Stimulated activated CD8-positive, alpha-beta memory T cell treated with anti-CD3 and anti-CD28 coated beads, Interleukin-15, amount 100 ng/mL, for 48 hours (primary cell): ENCODE data around the gene ATP5MC2.
"Not testable (repeated sequence)": the region's sequence is repeated elsewhere in the genome, so short reads cannot be mapped to it uniquely, and the experiment has no call there.

Source experiments
- DNase-seq, 2 donors: peaks; one replicate each; pipeline ENCODE4 v3.0.0-alpha.2; 2020; ENCODE audit warnings: low read depth in 2 of 2

The ATP5MC2 gene

GRCh38 chr12:53646300-53646699 lies 29.6 kb downstream of the ATP5MC2 start:
- not testable (repeated sequence) for DNase-seq

GRCh38 chr12:53645165-53645564 lies 30.7 kb downstream of the ATP5MC2 start:
- DNase-seq = no peak

- no peak for DNase-seq
Measured at GRCh38 chr12:53644133-53644532, 31.8 kb downstream of the ATP5MC2 start.

GRCh38 chr12:53643232-53643979 lies 32.5 kb downstream of the ATP5MC2 start:
- DNase-seq = no peak

- DNase-seq = no peak
Measured at GRCh38 chr12:53638057-53638456, 37.8 kb downstream of the ATP5MC2 start.

- DNase-seq = no peak
Measured at GRCh38 chr12:53636641-53637040, 39.2 kb downstream of the ATP5MC2 start.

- not testable (repeated sequence) for DNase-seq
Measured at GRCh38 chr12:53635708-53636107, 40.2 kb downstream of the ATP5MC2 start.

- DNase-seq = no peak
Measured at GRCh38 chr12:53631721-53632120, 44.2 kb downstream of the ATP5MC2 start.

GRCh38 chr12:53627919-53628318 lies 48.0 kb downstream of the ATP5MC2 start:
- no peak for DNase-seq

GRCh38 chr12:53626702-53627169 lies 49.1 kb downstream of the ATP5MC2 start:
- DNase-seq = no peak

GRCh38 chr12:53625946-53626701 lies 49.8 kb downstream of the ATP5MC2 start, which contains the start of gene ATF7:
TSS of gene ATF7 (minus strand) at chr12:53626382. CDS start at chr12:53601000, 25,382 bp downstream.
- DNase-seq = peak; percentile 93 to 95

- DNase-seq = no peak
Measured at GRCh38 chr12:53625373-53625945, 50.4 kb downstream of the ATP5MC2 start.

- no peak for DNase-seq
Measured at GRCh38 chr12:53624956-53625355, 50.9 kb downstream of the ATP5MC2 start.

- DNase-seq = no peak
Measured at GRCh38 chr12:53624458-53624857, 51.4 kb downstream of the ATP5MC2 start.

GRCh38 chr12:53623548-53624385 lies 52.1 kb downstream of the ATP5MC2 start:
- no peak for DNase-seq

- no peak for DNase-seq
Measured at GRCh38 chr12:53622724-53623123, 53.2 kb downstream of the ATP5MC2 start.

GRCh38 chr12:53618275-53618674 lies 57.6 kb downstream of the ATP5MC2 start:
- no peak for DNase-seq

- no peak for DNase-seq
Measured at GRCh38 chr12:53617700-53618099, 58.2 kb downstream of the ATP5MC2 start.

GRCh38 chr12:53616950-53617349 lies 58.9 kb downstream of the ATP5MC2 start:
- no peak for DNase-seq
